Measurements from ENCODE around the gene ASPG.

ASPG gene

DNA sequence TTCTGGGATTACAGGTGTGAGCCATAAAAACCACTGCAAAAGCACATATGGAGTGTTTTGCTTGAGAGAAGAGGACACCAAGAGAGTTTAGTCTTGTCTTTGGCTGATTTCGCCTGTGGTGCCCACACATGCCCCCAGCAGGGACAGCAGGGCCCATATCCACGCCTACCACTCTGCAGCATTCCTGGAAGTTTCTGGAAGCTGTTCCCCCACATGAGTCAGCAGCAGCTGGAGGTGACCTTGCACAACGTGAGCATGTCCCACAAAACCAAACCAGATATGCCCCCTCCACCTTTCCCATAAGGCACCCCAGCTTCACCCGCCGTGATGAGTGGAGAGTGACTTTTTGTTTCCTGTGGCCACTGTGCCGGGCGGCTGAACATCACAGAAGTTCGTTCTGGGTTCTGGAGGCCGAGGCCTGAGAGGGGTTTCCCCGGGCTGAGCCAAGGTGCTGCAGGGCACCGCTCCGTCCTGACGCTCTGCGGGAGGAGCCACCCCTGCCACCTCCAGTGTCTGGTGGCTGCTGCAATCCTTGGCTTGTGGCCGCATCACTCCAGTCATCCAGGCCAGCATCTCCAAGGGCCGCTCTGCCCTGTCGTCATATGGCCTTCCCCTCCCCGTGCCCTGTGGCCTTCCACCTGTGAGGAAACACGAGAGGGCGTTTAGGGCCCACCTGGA, 4.7 kb downstream of the ASPG start:
- Histone ChIP-seq H3K4me3 (ENCODE audit: low read length) (no peak overlapping the region), H3K36me3 (ENCODE audit: control insufficient read depth, insufficient read depth, low read length) (no peaks in the 10 kb centered on the region), H3K9me3 (ENCODE audit: control insufficient read depth, low read length) (no peaks in the 10 kb centered on the region), H3K4me1 (ENCODE audit: control insufficient read depth, insufficient read depth, low read length) (peaks cover 61% of the 10 kb centered on the region), H3K27me3 (ENCODE audit: control insufficient read depth, insufficient read depth, low read length) (peaks cover 15% of the 10 kb centered on the region), H3K9ac (ENCODE audit: low read length) (no peak overlapping the region)

DNA sequence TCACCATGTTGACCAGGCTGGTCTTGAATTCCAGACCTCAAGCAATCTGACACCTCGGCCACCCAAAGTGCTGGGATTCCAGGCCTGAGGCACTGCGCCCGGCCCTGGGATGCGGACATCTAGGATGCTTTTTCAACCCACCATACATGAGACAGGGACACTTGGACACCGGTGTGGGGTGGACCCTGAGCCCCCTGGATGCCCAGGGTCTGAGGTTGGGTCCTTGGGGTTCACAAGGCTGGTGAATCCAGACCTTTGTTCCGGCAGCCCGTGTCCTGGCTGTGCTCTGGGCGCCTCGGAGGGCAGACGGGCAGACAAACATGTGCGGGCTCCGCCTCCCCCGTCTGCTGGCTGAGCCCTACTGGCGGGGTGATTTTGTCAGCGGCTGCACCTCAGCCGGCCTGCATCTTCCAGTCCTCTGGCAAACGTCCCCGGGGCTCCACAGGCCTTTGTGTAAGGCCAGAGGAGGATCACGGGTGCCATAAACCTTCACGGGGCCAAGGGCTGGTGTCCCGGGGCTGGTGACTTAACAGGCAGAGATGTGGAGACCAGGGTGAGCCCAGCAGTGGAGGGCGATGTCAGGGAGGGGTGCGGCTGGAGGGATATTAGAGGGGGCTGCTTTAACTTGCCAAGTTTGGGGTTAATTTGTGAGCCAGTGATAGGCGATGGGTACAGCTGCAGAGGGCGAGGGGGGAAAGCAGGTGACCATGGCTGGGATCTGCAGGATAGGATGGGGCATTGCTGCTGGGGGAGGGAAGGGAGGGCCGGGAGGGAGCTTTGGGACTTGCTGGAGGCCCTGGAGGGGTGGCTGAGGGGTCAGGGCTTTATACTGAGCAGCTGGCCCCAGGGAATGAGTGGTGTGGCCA, 5.8 kb downstream of the ASPG start:
- no peak overlapping the region for H3K9ac ChIP-seq (ENCODE audit: low read length)
- H3K9me3 ChIP-seq (ENCODE audit: control insufficient read depth, low read length): no peaks in the 10 kb centered on the region
- peaks cover 55% of the 10 kb centered on the region for H3K4me1 ChIP-seq (ENCODE audit: control insufficient read depth, insufficient read depth, low read length)
- H3K27me3 ChIP-seq (ENCODE audit: control insufficient read depth, insufficient read depth, low read length): peaks cover 13% of the 10 kb centered on the region
- H3K4me3 ChIP-seq (ENCODE audit: low read length): no peak overlapping the region
- no peaks in the 10 kb centered on the region for H3K36me3 ChIP-seq (ENCODE audit: control insufficient read depth, insufficient read depth, low read length)

DNA sequence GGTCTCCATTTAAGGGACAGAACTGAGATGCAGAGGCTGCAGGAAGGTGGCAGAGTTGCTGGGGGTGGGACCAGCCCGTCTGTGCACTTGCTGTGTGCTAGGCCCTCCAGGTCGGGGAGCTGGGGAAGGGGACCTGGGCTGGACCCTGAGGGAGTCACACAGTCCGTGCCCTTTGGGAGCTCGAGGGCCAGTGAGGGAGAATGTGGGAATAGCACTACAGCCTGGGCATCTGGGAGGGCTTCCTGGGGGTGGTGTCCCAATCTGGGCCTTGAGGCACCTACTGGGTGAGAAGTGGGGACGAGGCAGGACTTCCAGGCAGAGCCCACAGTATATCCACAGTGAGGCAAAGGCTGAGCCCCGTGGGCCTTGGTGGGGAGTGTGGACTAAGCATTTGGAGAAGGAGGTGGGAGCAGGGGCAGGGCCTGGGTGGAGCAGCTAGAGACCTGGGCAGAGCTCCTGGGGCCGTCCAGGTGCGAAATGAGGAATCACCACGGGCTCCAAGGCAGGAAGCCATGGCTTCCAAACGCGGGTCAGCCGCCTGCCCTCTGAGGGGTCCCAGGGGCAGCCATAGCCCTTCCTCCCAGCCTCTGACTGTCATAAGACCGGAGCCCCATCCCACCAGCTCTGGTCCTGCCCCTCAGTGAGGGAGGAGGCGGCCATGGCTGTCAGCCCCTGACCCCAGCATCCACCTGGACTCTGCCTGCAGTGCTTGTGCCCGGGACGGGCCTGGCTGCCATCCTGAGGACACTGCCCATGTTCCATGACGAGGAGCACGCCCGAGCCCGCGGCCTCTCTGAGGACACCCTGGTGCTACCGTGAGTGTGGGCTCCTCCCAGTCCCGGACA, 6.6 kb downstream of the ASPG start:
- Histone ChIP-seq H3K27me3 (ENCODE audit: control insufficient read depth, insufficient read depth, low read length) (peaks cover 13% of the 10 kb centered on the region), H3K4me3 (ENCODE audit: low read length) (no peak overlapping the region), H3K9me3 (ENCODE audit: control insufficient read depth, low read length) (no peaks in the 10 kb centered on the region), H3K36me3 (ENCODE audit: control insufficient read depth, insufficient read depth, low read length) (no peaks in the 10 kb centered on the region), H3K9ac (ENCODE audit: low read length) (no peak overlapping the region), H3K4me1 (ENCODE audit: control insufficient read depth, insufficient read depth, low read length) (peaks cover 47% of the 10 kb centered on the region)

DNA sequence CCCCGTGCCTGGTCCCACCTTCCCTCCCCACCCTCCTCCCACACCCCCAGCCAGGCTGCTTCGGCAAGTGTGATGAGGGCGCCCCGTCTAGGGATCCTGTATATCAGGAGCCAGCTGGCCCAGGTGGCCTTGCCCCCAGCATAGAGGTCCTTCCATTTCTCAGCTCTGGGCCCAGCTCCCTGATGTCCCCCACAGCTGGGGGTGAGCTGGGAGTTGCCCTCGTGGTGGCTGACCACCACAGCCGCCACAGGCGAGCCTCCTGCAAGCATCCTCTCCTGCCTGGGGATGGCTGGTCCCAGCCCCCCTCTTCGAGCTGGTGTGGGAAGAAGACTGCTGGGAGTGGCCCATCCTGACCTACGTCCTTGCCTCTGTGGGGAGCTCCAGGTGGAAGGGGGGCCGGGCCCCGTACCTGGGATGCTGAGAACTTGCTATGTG, 7.4 kb downstream of the ASPG start:
- H3K9ac ChIP-seq (ENCODE audit: low read length): no peak overlapping the region
- peaks cover 13% of the 10 kb centered on the region for H3K27me3 ChIP-seq (ENCODE audit: control insufficient read depth, insufficient read depth, low read length)
- peaks cover 39% of the 10 kb centered on the region for H3K4me1 ChIP-seq (ENCODE audit: control insufficient read depth, insufficient read depth, low read length)
- no peaks in the 10 kb centered on the region for H3K36me3 ChIP-seq (ENCODE audit: control insufficient read depth, insufficient read depth, low read length)
- H3K4me3 ChIP-seq (ENCODE audit: low read length): no peak overlapping the region
- no peaks in the 10 kb centered on the region for H3K9me3 ChIP-seq (ENCODE audit: control insufficient read depth, low read length)

DNA sequence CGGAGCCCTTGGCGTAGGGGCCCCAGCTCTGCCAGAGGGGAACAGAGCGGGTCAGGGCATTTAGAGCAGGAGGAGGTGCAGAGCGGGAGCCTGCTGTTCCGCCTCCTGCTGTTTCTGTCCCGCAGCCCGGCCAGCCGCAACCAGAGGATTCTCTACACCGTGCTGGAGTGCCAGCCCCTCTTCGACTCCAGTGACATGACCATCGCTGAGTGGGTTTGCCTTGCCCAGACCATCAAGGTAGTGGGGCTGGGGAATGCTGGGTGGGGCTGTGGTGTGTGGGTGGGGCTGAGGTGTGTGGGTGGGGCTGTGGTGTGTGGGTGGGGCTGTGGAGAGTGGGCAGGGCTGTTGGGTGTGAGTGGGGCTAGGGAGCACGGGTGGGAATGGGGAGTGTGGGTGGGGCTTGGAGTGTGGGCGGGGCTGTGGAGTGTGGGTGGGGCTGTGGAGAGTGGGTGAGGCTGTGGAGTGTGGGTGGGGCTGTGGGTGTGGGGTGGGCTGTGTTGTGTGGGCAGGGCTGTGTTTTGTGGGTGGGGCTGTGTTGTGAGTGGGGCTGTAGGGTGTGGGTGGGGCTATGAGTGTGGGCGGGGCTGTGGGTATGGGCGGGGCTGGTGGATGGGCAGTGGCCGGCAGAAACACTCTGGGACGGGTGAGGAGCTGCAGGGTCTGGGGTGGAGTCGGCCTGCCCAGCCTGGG, 8.0 kb downstream of the ASPG start:
- H3K27me3 ChIP-seq (ENCODE audit: control insufficient read depth, insufficient read depth, low read length): peaks cover 13% of the 10 kb centered on the region
- no peaks in the 10 kb centered on the region for H3K9me3 ChIP-seq (ENCODE audit: control insufficient read depth, low read length)
- H3K9ac ChIP-seq (ENCODE audit: low read length): no peak overlapping the region
- H3K4me1 ChIP-seq (ENCODE audit: control insufficient read depth, insufficient read depth, low read length): peaks cover 33% of the 10 kb centered on the region
- no peak overlapping the region for H3K4me3 ChIP-seq (ENCODE audit: low read length)
- no peaks in the 10 kb centered on the region for H3K36me3 ChIP-seq (ENCODE audit: control insufficient read depth, insufficient read depth, low read length)

DNA sequence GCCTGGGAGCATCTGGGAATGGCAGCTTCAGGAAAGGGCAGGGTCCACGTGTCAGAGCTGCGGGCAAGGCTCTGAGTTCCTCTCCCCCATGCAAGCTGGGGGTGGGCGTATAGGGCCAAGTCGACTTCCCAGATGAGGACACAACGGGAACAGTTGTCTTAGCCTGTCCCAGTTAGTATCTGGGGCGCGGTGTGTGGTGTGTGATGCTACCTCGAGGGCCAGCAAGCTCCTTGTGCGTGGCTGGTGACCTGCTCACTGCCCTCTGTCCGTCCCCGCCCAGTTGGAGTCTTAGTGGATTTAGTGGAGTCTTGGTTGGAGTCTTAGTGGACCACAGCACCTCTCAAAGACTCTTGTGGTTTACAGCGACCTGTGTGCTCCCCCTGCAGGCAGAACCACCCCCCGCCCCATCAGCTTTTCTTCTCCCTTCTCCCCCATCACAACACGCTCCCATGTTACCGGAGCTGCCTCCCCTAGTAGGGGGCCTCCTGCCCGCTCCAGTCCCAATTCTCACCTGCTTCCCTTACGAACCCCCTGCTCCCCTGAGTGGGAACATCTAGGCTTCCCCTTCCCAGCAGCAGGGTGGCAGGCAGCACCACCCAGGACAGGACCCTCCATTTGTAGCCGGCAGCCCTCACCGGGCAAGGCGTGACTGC, 8.7 kb downstream of the ASPG start:
- H3K27me3 ChIP-seq (ENCODE audit: control insufficient read depth, insufficient read depth, low read length): peaks cover 13% of the 10 kb centered on the region
- no peak overlapping the region for H3K9ac ChIP-seq (ENCODE audit: low read length)
- H3K36me3 ChIP-seq (ENCODE audit: control insufficient read depth, insufficient read depth, low read length): no peaks in the 10 kb centered on the region
- no peaks in the 10 kb centered on the region for H3K9me3 ChIP-seq (ENCODE audit: control insufficient read depth, low read length)
- peaks cover 33% of the 10 kb centered on the region for H3K4me1 ChIP-seq (ENCODE audit: control insufficient read depth, insufficient read depth, low read length)
- no peak overlapping the region for H3K4me3 ChIP-seq (ENCODE audit: low read length)

DNA sequence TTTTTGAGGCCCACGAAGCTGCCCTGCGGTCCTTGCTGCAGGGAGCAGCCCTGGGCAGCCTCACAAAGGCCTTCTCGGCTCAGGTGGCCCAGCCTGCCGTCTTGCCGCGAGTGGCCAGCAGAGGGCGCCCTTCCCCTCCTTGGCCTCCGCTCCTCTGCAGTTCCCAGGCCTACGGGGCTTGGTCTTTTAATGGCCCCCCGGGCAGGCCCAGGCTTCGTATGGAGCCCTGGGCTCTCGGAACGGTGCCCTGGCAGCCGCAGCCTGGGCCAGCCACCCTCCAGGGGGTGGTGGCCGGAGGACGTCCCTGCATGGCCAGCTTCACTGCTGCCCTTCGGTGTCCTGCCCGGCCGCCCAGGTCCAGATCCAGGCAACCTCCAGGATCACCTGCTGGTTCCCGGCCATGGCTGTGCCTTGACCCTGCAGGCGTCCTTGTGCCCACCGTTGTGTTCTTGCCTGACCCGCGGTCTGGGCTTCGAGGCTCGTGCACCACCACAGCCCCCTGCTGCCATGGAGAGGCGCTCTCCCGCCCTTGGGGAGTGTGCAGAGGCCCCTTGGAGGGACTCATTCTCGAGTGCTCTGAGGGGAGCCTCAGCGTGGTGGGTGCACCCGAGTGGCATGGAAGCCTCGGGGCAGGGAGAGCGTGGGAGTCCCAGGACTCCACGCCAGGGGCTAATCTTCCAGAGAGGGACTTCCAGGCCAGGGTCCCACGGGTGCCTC, 9.4 kb downstream of the ASPG start:
- no peak overlapping the region for H3K4me3 ChIP-seq (ENCODE audit: low read length)
- no peaks in the 10 kb centered on the region for H3K9me3 ChIP-seq (ENCODE audit: control insufficient read depth, low read length)
- H3K36me3 ChIP-seq (ENCODE audit: control insufficient read depth, insufficient read depth, low read length): no peaks in the 10 kb centered on the region
- H3K9ac ChIP-seq (ENCODE audit: low read length): no peak overlapping the region
- peaks cover 40% of the 10 kb centered on the region for H3K4me1 ChIP-seq (ENCODE audit: control insufficient read depth, insufficient read depth, low read length)
- peaks cover 13% of the 10 kb centered on the region for H3K27me3 ChIP-seq (ENCODE audit: control insufficient read depth, insufficient read depth, low read length)

DNA sequence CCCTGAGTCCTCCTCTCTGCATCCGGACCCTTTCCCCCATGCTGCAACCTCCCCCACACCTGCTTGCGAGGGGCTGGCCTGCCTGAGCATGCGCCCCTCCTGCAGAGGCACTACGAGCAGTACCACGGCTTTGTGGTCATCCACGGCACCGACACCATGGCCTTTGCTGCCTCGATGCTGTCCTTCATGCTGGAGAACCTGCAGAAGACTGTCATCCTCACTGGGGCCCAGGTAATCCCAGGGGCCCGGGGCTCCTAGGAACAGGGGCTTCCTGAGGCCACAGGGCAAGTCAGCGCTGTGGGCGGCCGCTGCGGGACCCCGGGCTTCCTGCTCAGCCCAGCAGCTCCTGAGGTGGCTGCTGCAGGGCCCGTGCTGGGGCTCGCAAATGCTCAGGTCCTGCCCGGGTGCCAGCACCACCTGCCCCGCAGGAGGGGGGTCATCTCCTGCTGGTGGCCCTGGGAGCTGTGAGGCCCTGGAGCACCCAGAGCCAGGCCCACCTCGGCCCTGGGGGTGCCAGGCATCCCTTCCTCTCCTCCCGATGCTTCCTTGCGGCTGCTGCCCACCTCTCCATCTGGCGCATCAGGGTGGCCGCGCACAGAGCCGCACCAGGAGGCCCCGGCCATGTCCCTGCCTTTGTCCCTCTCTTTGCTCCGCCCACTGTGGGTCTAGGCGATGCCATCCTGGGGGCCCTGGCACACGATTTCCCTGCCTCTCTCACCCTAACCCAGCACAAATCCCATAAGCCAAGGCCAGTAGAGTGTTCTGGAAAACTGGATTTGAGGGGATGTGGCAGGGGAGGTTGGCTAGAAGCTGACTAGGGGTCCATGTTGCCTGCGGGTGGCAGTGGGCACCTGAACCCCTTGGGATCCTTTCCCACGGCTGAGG, 10.2 kb downstream of the ASPG start:
- Histone ChIP-seq H3K4me3 (ENCODE audit: low read length) (no peak overlapping the region), H3K36me3 (ENCODE audit: control insufficient read depth, insufficient read depth, low read length) (no peaks in the 10 kb centered on the region), H3K4me1 (ENCODE audit: control insufficient read depth, insufficient read depth, low read length) (peaks cover 48% of the 10 kb centered on the region), H3K27me3 (ENCODE audit: control insufficient read depth, insufficient read depth, low read length) (peaks cover 13% of the 10 kb centered on the region), H3K9me3 (ENCODE audit: control insufficient read depth, low read length) (no peaks in the 10 kb centered on the region), H3K9ac (ENCODE audit: low read length) (no peak overlapping the region)

DNA sequence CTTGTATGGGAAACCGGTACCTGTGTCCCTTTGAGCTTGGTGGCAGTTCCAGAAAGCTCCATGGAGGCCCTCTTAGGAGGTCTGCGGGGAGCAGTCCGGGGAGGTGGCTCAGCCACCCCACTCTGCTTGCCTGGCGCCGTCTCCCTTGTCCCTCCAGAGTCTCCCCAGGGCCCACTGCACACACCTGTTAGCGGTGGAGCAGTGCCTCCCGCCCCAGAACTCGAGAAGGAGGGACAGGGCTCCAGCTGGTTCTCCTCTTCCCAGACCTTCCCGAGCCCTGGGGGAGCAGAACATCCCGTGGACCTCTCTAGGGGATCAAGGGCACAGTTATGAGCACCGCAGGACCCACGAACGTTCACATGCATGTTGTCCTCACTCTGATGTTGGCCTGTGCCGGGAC, 10.8 kb downstream of the ASPG start:
- Histone ChIP-seq H3K9ac (ENCODE audit: low read length) (no peak overlapping the region), H3K36me3 (ENCODE audit: control insufficient read depth, insufficient read depth, low read length) (no peaks in the 10 kb centered on the region), H3K4me3 (ENCODE audit: low read length) (no peak overlapping the region), H3K9me3 (ENCODE audit: control insufficient read depth, low read length) (no peaks in the 10 kb centered on the region), H3K4me1 (ENCODE audit: control insufficient read depth, insufficient read depth, low read length) (peaks cover 50% of the 10 kb centered on the region), H3K27me3 (ENCODE audit: control insufficient read depth, insufficient read depth, low read length) (peaks cover 13% of the 10 kb centered on the region)
